ENCODE measurements around the gene WDR89.

- TF ChIP-seq EZH2phosphoT487 (IDR thresholded peaks at IDR 0.05; ENCODE audit: low read depth), result no peak
- no peak for TF ChIP-seq CTCF (IDR thresholded peaks at IDR 0.05; ENCODE audit: low read depth, low read length)
These were observed 31.6 kb upstream of the WDR89 start for GRCh38 chr14:63673255-63673654.

Data from OCI-LY3 (cell line).